ENCODE results near the gene MAP4K2. TPM values are rescaled to one million over a fixed set of nuclear protein-coding genes. Genes with fewer than 3 reads are reported as not detected.

MAP4K2 gene
- total RNA-seq, 1 donor from 2014 or later: 202 TPM

DNA sequence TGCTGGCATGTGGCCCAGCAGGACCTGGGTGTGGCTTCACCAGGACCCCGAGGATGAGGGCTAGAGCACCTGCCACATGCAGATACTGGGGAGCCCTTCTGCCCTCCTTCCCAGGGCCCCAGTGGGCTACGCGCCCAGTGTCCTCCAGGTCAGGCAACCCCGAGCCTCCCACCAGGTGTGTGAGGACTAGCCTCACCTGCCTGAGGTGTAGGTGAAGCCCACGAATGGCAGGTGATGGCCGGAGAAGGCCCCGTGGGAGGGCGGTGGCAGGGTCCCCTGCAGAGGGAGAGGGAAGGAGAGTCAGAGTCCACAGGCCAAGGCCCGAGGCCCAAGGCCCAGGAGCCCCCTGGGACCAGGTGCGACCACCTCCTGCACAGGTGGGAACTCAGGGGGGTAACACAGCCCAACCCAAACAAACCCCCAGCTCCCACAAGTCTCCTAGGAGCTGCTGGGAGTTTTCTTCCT, 34.9 kb upstream of the MAP4K2 start:
- Mint-ChIP-seq H3K27ac (ENCODE audit: unreplicated experiment) (no peak overlapping the region), H3K9me3 (ENCODE audit: unreplicated experiment) (no peaks in the 10 kb centered on the region), H3K36me3 (ENCODE audit: low read depth, unreplicated experiment) (peaks cover 3% of the 10 kb centered on the region), H3K4me3 (ENCODE audit: unreplicated experiment) (no peak overlapping the region), H3K27me3 (ENCODE audit: unreplicated experiment) (peaks cover 2% of the 10 kb centered on the region), H3K4me1 (ENCODE audit: unreplicated experiment) (peaks cover 2% of the 10 kb centered on the region)
- TF ChIP-seq, protein P1, sequence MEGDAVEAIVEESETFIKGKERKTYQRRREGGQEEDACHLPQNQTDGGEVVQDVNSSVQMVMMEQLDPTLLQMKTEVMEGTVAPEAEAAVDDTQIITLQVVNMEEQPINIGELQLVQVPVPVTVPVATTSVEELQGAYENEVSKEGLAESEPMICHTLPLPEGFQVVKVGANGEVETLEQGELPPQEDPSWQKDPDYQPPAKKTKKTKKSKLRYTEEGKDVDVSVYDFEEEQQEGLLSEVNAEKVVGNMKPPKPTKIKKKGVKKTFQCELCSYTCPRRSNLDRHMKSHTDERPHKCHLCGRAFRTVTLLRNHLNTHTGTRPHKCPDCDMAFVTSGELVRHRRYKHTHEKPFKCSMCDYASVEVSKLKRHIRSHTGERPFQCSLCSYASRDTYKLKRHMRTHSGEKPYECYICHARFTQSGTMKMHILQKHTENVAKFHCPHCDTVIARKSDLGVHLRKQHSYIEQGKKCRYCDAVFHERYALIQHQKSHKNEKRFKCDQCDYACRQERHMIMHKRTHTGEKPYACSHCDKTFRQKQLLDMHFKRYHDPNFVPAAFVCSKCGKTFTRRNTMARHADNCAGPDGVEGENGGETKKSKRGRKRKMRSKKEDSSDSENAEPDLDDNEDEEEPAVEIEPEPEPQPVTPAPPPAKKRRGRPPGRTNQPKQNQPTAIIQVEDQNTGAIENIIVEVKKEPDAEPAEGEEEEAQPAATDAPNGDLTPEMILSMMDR (IDR thresholded peaks at IDR 0.05; ENCODE audit: unreplicated experiment): no peak
- no peak for DNase-seq (ENCODE audit: low spot score)

DNA sequence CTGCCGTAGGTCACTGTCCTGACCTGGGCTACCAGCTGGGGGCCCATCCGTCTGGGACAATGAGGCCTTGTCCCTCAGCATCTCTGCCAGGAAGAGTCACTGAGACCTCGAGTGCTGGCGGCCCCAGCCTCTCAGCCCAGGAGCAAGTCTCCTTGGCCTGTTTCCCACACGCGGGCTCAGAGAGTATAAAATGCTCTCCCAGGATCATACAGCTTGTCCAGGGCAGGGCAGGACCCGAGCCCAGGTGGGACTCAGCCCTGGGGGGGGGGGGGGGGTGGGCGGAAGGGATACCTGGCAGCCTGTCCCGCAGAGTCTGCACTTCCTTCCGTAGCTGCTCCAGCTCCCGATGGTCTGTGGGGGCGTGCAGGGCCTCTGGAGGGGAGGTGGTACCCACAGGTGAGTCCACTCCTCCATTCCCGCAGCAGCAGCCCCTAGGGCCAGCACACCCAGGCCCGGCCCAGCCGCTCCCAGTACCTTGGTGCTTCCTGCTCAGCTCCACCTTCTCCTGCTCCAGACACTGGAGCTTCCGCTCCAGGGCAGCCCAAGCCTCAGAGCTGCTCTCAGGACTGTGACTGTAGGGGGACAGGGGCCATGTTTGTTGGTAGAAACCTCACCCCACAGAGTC, 33.5 kb upstream of the MAP4K2 start:
- H3K4me1 Mint-ChIP-seq (ENCODE audit: unreplicated experiment): peaks cover 2% of the 10 kb centered on the region
- no peaks in the 10 kb centered on the region for H3K9me3 Mint-ChIP-seq (ENCODE audit: unreplicated experiment)
- peaks cover 8% of the 10 kb centered on the region for H3K27me3 Mint-ChIP-seq (ENCODE audit: unreplicated experiment)
- DNase-seq (ENCODE audit: low spot score): no peak
- no peak overlapping the region for H3K27ac Mint-ChIP-seq (ENCODE audit: unreplicated experiment)
- no peak overlapping the region for H3K4me3 Mint-ChIP-seq (ENCODE audit: unreplicated experiment)
- TF ChIP-seq, protein P1 (IDR thresholded peaks at IDR 0.05; ENCODE audit: unreplicated experiment): no peak
- H3K36me3 Mint-ChIP-seq (ENCODE audit: low read depth, unreplicated experiment): peaks cover 8% of the 10 kb centered on the region

GRCh38 chr11:64835616-64836447, 32.8 kb upstream of the MAP4K2 start:
- Mint-ChIP-seq H3K4me1 (ENCODE audit: unreplicated experiment) (peaks cover 2% of the 10 kb centered on the region), H3K27me3 (ENCODE audit: unreplicated experiment) (peaks cover 9% of the 10 kb centered on the region), H3K9me3 (ENCODE audit: unreplicated experiment) (no peaks in the 10 kb centered on the region), H3K36me3 (ENCODE audit: low read depth, unreplicated experiment) (peaks cover 8% of the 10 kb centered on the region), H3K4me3 (ENCODE audit: unreplicated experiment) (no peak overlapping the region), H3K27ac (ENCODE audit: unreplicated experiment) (no peak overlapping the region)
- TF ChIP-seq, protein P1 (IDR thresholded peaks at IDR 0.05; ENCODE audit: unreplicated experiment): no peak
- DNase-seq (ENCODE audit: low spot score): no peak

GRCh38 chr11:64834723-64835615, 32.0 kb upstream of the MAP4K2 start:
- no peak for DNase-seq (ENCODE audit: low spot score)
- Mint-ChIP-seq H3K9me3 (ENCODE audit: unreplicated experiment) (no peaks in the 10 kb centered on the region), H3K27ac (ENCODE audit: unreplicated experiment) (no peak overlapping the region), H3K4me1 (ENCODE audit: unreplicated experiment) (peaks cover 2% of the 10 kb centered on the region), H3K27me3 (ENCODE audit: unreplicated experiment) (peaks cover 9% of the 10 kb centered on the region), H3K4me3 (ENCODE audit: unreplicated experiment) (no peak overlapping the region), H3K36me3 (ENCODE audit: low read depth, unreplicated experiment) (peaks cover 8% of the 10 kb centered on the region)
- TF ChIP-seq, protein P1 (IDR thresholded peaks at IDR 0.05; ENCODE audit: unreplicated experiment): no peak
